K562 (cell line): ENCODE data around the gene MRPL40. TPM values are rescaled to one million over a fixed set of nuclear protein-coding genes. Genes with fewer than 3 reads are reported as not detected.

Experiments used
- ATAC-seq: fragments of 200-7000 bp; cut with Tn5 transposase; 3 replicates; pipeline ENCODE4 v1.9.1; 2020; ENCODE audit warnings: moderate library complexity
- BruUV-seq: library from RNA; stranded (reverse); fragments of 400-500 nt; replicated peaks from 2 replicates; lab custom pipeline; 2021; lab: Mats Ljungman, UMichigan
- CTCF ChIA-PET: fragments of 300-600 bp; formaldehyde crosslinking; extraction: SDS; loops from one replicate; lab custom pipeline; 2021; ENCODE audit warnings: low intra/inter-chr PET ratio; lab: Yijun Ruan, JAX
- POLR2A ChIA-PET: fragments of 300-600, 350-650 bp; sonication (Branson Sonifier 250); formaldehyde crosslinking; extraction: SDS; loops from one replicate; lab custom pipeline; 2021; ENCODE audit warnings: antibody characterized with exemption, inconsistent platforms; lab: Yijun Ruan, JAX
- DNase-seq, 4 experiments: peaks; one replicate each; pipeline versions ENCODE4 v3.0.0 to v3.0.0-alpha.2; 2011 to 2018; ENCODE audit warnings: low spot score in 3 of 4, mixed read lengths in 3 of 4; ENCODE audit errors: extremely low read depth in 1 of 4
- FAIRE-seq: peaks from 2 replicates; lab custom pipeline; 2011; peaks lifted over from hg19 to GRCh38; lab: Jason Lieb, UNC
- H2AFZ ChIP-seq: 2 replicates; pipeline ENCODE4 v1.6.0; 2011; ENCODE audit warnings: low read depth, low read length, control low read depth, inconsistent platforms
- H3K27ac ChIP-seq: fragments of 200-600 bp; 3 replicates; pipeline ENCODE4 v1.8.0; 2011; ENCODE audit warnings: low read depth, mild to moderate bottlenecking, control low read depth, inconsistent platforms, low read length, moderate library complexity, mixed read lengths; ENCODE audit errors: extremely low read depth
- H3K27me3 ChIP-seq, 2 experiments: fragments of 300-600 bp in 1 of 2; 2 replicates in 1 of 2; 3 replicates in 1 of 2; pipeline versions ENCODE4 v1.6.0 to v1.8.0; 2011; ENCODE audit warnings: inconsistent platforms in 2 of 2, low read length in 2 of 2, mild to moderate bottlenecking in 1 of 2, mixed read lengths in 1 of 2, moderate library complexity in 1 of 2; ENCODE audit not compliant: control insufficient read depth in 2 of 2, insufficient read depth in 2 of 2
- H3K36me3 ChIP-seq: fragments of 300-600 bp; 3 replicates; pipeline ENCODE4 v1.8.0; 2011; ENCODE audit warnings: mild to moderate bottlenecking, low read length, inconsistent platforms; ENCODE audit not compliant: control insufficient read depth, insufficient read depth
- H3K4me1 ChIP-seq, 2 experiments: fragments of 200-600 bp in 1 of 2; replicated peaks in 1 of 2; 2 replicates in 1 of 2; 3 replicates in 1 of 2; pipeline versions ENCODE4 v1.5.1 to v1.8.0; 2011; ENCODE audit warnings: inconsistent platforms in 2 of 2, low read length in 2 of 2, mild to moderate bottlenecking in 1 of 2, mixed read lengths in 1 of 2, moderate library complexity in 1 of 2; ENCODE audit not compliant: control insufficient read depth in 2 of 2, insufficient read depth in 2 of 2
- H3K4me2 ChIP-seq: 2 replicates; pipeline ENCODE4 v1.6.1; 2011; ENCODE audit warnings: low read length, control low read depth, inconsistent platforms, mixed read lengths; ENCODE audit not compliant: insufficient read depth
- H3K4me3 ChIP-seq: fragments of 200-600 bp; sonication (generic), shearing (Covaris generic); 2 replicates; pipeline ENCODE4 v1.5.1; 2016; ENCODE audit warnings: control low read depth, inconsistent platforms
- H3K79me2 ChIP-seq: fragments of 200-600 bp; 3 replicates; pipeline ENCODE4 v1.8.0; 2011; ENCODE audit warnings: low read length, inconsistent platforms; ENCODE audit not compliant: control insufficient read depth, insufficient read depth
- H3K9ac ChIP-seq, 2 experiments: 2 replicates each; pipeline versions ENCODE4 v1.6.0 to v1.6.1; 2011; ENCODE audit warnings: low read depth in 2 of 2, low read length in 2 of 2, control low read depth in 1 of 2, inconsistent platforms in 1 of 2, mild to moderate bottlenecking in 1 of 2, mixed read lengths in 1 of 2; ENCODE audit not compliant: insufficient read depth in 1 of 2
- H3K9me1 ChIP-seq: one replicate; pipeline ENCODE4 v1.6.0; 2011; ENCODE audit warnings: inconsistent platforms, mild to moderate bottlenecking, low read length, moderate library complexity; ENCODE audit not compliant: control insufficient read depth, insufficient read depth
- H3K9me3 ChIP-seq: replicated peaks from 2 replicates; pipeline ENCODE4 v1.5.1; 2011; ENCODE audit warnings: low read depth, low read length, inconsistent platforms; ENCODE audit not compliant: control insufficient read depth, insufficient read depth
- H4K20me1 ChIP-seq: replicated peaks from 2 replicates; pipeline ENCODE4 v1.6.1; 2011; ENCODE audit warnings: low read length, inconsistent platforms, mixed read lengths; ENCODE audit not compliant: control insufficient read depth, insufficient read depth
- FOXJ3 ChIP-seq: sonication (generic); formaldehyde crosslinking; IDR thresholded peaks from 2 replicates; pipeline ENCODE4 v1.4.0; 2020; ENCODE audit warnings: mild to moderate bottlenecking, missing genetic modification reagents
- KDM5B ChIP-seq: fragments of 200-600 bp; sonication (generic); IDR thresholded peaks from 2 replicates; pipeline ENCODE4 v1.6.1; 2012; ENCODE audit warnings: low read depth, mild to moderate bottlenecking, moderate library complexity, low read length, control low read depth, inconsistent platforms; ENCODE audit not compliant: insufficient replicate concordance
- RBBP5 ChIP-seq: fragments of 200-600 bp; sonication (generic); IDR thresholded peaks from 2 replicates; pipeline ENCODE4 v1.6.1; 2012; ENCODE audit warnings: borderline replicate concordance, mild to moderate bottlenecking, low read length, control low read depth, inconsistent platforms; ENCODE audit not compliant: insufficient read depth, poor library complexity, severe bottlenecking
- TCFL5 ChIP-seq: fragments of 250-450 bp; sonication (Bioruptor Pico); conservative IDR thresholded peaks from 2 replicates; pipeline ENCODE4 v1.6.1; 2021; ENCODE audit warnings: mild to moderate bottlenecking, moderate library complexity, matching md5 sums
- ZNF165 ChIP-seq: fragments of 250-450 bp; sonication (Bioruptor Pico); IDR thresholded peaks from 2 replicates; pipeline ENCODE4 v1.4.0; 2020; ENCODE audit warnings: borderline replicate concordance
- WGBS: fragments of 100-300 bp; shearing (Covaris generic); methylation state at CpG from one replicate; pipeline ENCODE4 v1.1.6; 2016; ENCODE audit warnings: low coverage, mixed read lengths; ENCODE audit not compliant: insufficient coverage; ENCODE audit errors: missing lambda C conversion rate; 5-methylcytosine and 5-hydroxymethylcytosine counted together
- in situ Hi-C: fragments of 300-500 bp; cut with MboI; formaldehyde crosslinking; loops from 4 replicates; pipeline ENCODE4 v1.15.0; 2018; ENCODE audit warnings: inconsistent platforms, mixed read lengths
- intact Hi-C: fragments of 100-400 bp; cut with micrococcal nuclease; formaldehyde crosslinking; loops from 2 replicates; pipeline ENCODE4 v1.14.2; 2022
- polyA plus RNA-seq, 8 experiments: library from polyadenylated mRNA; depleted of rRNA in 4 of 8; stranded (reverse) in 5 of 8; unstranded in 3 of 8; fragments of >200 nt; fragmentation: Nextera tagmentation in 2 of 8; fragmentation: Illumina TruSeq in 1 of 8; extraction: Ambion mirVana in 2 of 8; extraction: Trizol in 1 of 8; gene quantifications; 2 replicates each; pipeline versions ENCODE4 v1.2.1 to v1.2.3, GENCODE V29; 2011 to 2014; ENCODE audit warnings: inconsistent platforms in 1 of 8, missing spikeins in 1 of 8
- total RNA-seq, 7 experiments: library from RNA; depleted of rRNA in 6 of 7; stranded (reverse); fragments of >200 nt in 6 of 7; fragmentation: Illumina TruSeq in 2 of 7; extraction: Trizol in 2 of 7; gene quantifications; 2 replicates each; pipeline versions ENCODE4 v1.2.1 to v1.2.3, GENCODE V29; 2011 to 2021; ENCODE audit warnings: low replicate concordance in 1 of 7
- TF ChIP-seq, protein P1 (sequence below), 2 experiments: fragments of 450-650 bp in 1 of 2; sonication (generic) in 1 of 2; formaldehyde crosslinking in 1 of 2; IDR thresholded peaks; 2 replicates each; pipeline versions ENCODE4 v1.7.1 to v1.9.0; 2016 to 2022; ENCODE audit warnings: inconsistent platforms in 1 of 2, mild to moderate bottlenecking in 1 of 2, missing genetic modification reagents in 1 of 2
- TF ChIP-seq, protein P2 (sequence below): fragments of 150-350 bp; IDR thresholded peaks from 2 replicates; pipeline ENCODE4 v1.6.1; 2014; ENCODE audit warnings: low read depth, mild to moderate bottlenecking, low read length, borderline replicate concordance

MRPL40 gene
- total and polyA plus RNA-seq, 9 of the 15 experiments (the other 6 are each of a cell fraction or from before 2014, with no cell fraction given): 132 to 652 (median 208) TPM

GRCh38 chr22:19411690-19412045, 20.7 kb upstream of the MRPL40 start:
- in situ Hi-C loops: no loop called here
- CTCF ChIA-PET: no interaction called here
- peaks cover 44% of the 10 kb centered on the region for H4K20me1 ChIP-seq
- POLR2A ChIA-PET: interaction anchor here (0.7 to 14.3 kb wide), 7 partner anchors 12 to 368 kb away, joined by 4 to 245 read pairs (median 5); partner anchors contain the start of gene MRPL40
- H3K27ac ChIP-seq: no peak overlapping the region
- DNase-seq: no peak
- intact Hi-C loops: loop anchor here (10.0 kb wide), 1 partner anchor 613 kb away; the partner anchor contains the start of gene TANGO2
- peaks cover 83% of the 10 kb centered on the region for H3K36me3 ChIP-seq
- H3K4me1 ChIP-seq: peaks cover 10 to 15% of the 10 kb centered on the region in 2 experiments; a peak in 4 of 5 replicates
- no peaks in the 10 kb centered on the region for H3K9me3 ChIP-seq
- no peak overlapping the region for H2AFZ ChIP-seq
- H3K4me3 ChIP-seq: no peak overlapping the region
- 96% methylated on average over 1 of the region's 1 CpG for WGBS
- ATAC-seq: no peak
- peaks cover 21% of the 10 kb centered on the region for H3K9me1 ChIP-seq
- no peak overlapping the region for H3K9ac ChIP-seq
- no peak overlapping the region for H3K4me2 ChIP-seq
- no peaks in the 10 kb centered on the region for H3K27me3 ChIP-seq
- no peak for FAIRE-seq
- H3K79me2 ChIP-seq: peaks cover 82% of the 10 kb centered on the region
- no TSS peak for BruUV-seq
- TF ChIP-seq, protein P1, sequence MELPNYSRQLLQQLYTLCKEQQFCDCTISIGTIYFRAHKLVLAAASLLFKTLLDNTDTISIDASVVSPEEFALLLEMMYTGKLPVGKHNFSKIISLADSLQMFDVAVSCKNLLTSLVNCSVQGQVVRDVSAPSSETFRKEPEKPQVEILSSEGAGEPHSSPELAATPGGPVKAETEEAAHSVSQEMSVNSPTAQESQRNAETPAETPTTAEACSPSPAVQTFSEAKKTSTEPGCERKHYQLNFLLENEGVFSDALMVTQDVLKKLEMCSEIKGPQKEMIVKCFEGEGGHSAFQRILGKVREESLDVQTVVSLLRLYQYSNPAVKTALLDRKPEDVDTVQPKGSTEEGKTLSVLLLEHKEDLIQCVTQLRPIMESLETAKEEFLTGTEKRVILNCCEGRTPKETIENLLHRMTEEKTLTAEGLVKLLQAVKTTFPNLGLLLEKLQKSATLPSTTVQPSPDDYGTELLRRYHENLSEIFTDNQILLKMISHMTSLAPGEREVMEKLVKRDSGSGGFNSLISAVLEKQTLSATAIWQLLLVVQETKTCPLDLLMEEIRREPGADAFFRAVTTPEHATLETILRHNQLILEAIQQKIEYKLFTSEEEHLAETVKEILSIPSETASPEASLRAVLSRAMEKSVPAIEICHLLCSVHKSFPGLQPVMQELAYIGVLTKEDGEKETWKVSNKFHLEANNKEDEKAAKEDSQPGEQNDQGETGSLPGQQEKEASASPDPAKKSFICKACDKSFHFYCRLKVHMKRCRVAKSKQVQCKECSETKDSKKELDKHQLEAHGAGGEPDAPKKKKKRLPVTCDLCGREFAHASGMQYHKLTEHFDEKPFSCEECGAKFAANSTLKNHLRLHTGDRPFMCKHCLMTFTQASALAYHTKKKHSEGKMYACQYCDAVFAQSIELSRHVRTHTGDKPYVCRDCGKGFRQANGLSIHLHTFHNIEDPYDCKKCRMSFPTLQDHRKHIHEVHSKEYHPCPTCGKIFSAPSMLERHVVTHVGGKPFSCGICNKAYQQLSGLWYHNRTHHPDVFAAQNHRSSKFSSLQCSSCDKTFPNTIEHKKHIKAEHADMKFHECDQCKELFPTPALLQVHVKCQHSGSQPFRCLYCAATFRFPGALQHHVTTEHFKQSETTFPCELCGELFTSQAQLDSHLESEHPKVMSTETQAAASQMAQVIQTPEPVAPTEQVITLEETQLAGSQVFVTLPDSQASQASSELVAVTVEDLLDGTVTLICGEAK (IDR thresholded peaks at IDR 0.05): no peak
- TF ChIP-seq, protein P1 (CRISPR knock-in tag; IDR thresholded peaks at IDR 0.05): 0 out of 2 replicates have a peak, but pooled peaks have one; percentile 40
- TF ChIP-seq, protein P2, sequence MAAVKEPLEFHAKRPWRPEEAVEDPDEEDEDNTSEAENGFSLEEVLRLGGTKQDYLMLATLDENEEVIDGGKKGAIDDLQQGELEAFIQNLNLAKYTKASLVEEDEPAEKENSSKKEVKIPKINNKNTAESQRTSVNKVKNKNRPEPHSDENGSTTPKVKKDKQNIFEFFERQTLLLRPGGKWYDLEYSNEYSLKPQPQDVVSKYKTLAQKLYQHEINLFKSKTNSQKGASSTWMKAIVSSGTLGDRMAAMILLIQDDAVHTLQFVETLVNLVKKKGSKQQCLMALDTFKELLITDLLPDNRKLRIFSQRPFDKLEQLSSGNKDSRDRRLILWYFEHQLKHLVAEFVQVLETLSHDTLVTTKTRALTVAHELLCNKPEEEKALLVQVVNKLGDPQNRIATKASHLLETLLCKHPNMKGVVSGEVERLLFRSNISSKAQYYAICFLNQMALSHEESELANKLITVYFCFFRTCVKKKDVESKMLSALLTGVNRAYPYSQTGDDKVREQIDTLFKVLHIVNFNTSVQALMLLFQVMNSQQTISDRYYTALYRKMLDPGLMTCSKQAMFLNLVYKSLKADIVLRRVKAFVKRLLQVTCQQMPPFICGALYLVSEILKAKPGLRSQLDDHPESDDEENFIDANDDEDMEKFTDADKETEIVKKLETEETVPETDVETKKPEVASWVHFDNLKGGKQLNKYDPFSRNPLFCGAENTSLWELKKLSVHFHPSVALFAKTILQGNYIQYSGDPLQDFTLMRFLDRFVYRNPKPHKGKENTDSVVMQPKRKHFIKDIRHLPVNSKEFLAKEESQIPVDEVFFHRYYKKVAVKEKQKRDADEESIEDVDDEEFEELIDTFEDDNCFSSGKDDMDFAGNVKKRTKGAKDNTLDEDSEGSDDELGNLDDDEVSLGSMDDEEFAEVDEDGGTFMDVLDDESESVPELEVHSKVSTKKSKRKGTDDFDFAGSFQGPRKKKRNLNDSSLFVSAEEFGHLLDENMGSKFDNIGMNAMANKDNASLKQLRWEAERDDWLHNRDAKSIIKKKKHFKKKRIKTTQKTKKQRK: no peak
- no peak for TF ChIP-seq TCFL5 (CRISPR knock-in tag)
- TF ChIP-seq RBBP5: peak; percentile 39
- no peak for TF ChIP-seq FOXJ3 (CRISPR knock-in tag)
- TF ChIP-seq KDM5B: peak; percentile 24
- no peak for TF ChIP-seq ZNF165 (CRISPR knock-in tag)
